SU-DHL-6 (cell line): ENCODE measurements around the gene CHMP5.

Source experiments
- H2AFZ ChIP-seq: fragments of 200-600 bp; sonication (generic); 2 replicates; pipeline ENCODE4 v1.6.1; 2014; ENCODE audit warnings: low read depth, mild to moderate bottlenecking, moderate library complexity, mixed read lengths, antibody characterized with exemption, low read length; ENCODE audit not compliant: severe bottlenecking
- H3F3A ChIP-seq: fragments of 200-600 bp; shearing (Covaris generic); 2 replicates; pipeline ENCODE4 v1.6.0; 2016; ENCODE audit warnings: antibody characterized with exemption, mild to moderate bottlenecking; ENCODE audit not compliant: insufficient read depth
- H3K27ac ChIP-seq: fragments of 200-600 bp; sonication (generic); 2 replicates; pipeline ENCODE4 v1.5.1; 2016; ENCODE audit warnings: low read depth, mild to moderate bottlenecking, low read length, moderate library complexity, mixed read lengths
- H3K27me3 ChIP-seq: fragments of 200-600 bp; sonication (generic), shearing (Covaris generic); 2 replicates; pipeline ENCODE4 v1.6.0; 2014; ENCODE audit warnings: mild to moderate bottlenecking, low read length
- H3K36me3 ChIP-seq: fragments of 200-600 bp; sonication (generic); 2 replicates; pipeline ENCODE4 v1.6.1; 2014; ENCODE audit warnings: mild to moderate bottlenecking, low read length, mixed read lengths
- H3K4me2 ChIP-seq: fragments of 300-600, 200-600 bp; shearing (Covaris generic), sonication (generic); 2 replicates; pipeline ENCODE4 v1.6.0; 2014; ENCODE audit warnings: low read length, low read depth, mild to moderate bottlenecking; ENCODE audit not compliant: poor library complexity, severe bottlenecking
- H3K4me3 ChIP-seq: fragments of 200-600 bp; sonication (generic); 2 replicates; pipeline ENCODE4 v1.5.1; 2014; ENCODE audit warnings: antibody characterized with exemption, low read length, mild to moderate bottlenecking, mixed read lengths; ENCODE audit not compliant: insufficient read depth, poor library complexity, severe bottlenecking
- H3K79me2 ChIP-seq: fragments of 200-600 bp; sonication (generic); 2 replicates; pipeline ENCODE4 v1.6.1; 2014; ENCODE audit warnings: mild to moderate bottlenecking, low read length, moderate library complexity; ENCODE audit not compliant: insufficient read depth
- H3K9ac ChIP-seq: fragments of 200-600 bp; sonication (generic); 2 replicates; pipeline ENCODE4 v1.7.0; 2014; ENCODE audit warnings: mild to moderate bottlenecking, low read length
- H3K9me2 ChIP-seq: fragments of 200-600 bp; sonication (generic); replicated peaks from 2 replicates; pipeline ENCODE4 v1.6.1; 2014; ENCODE audit warnings: low read length; ENCODE audit not compliant: insufficient read depth
- H3K9me3 ChIP-seq: fragments of 200-600 bp; sonication (generic); 2 replicates; pipeline ENCODE4 v1.6.1; 2014; ENCODE audit warnings: low read length, mixed read lengths; ENCODE audit not compliant: insufficient read depth
- H4K20me1 ChIP-seq: fragments of 200-600 bp; sonication (generic); 2 replicates; pipeline ENCODE4 v1.6.1; 2014; ENCODE audit warnings: low read depth, mild to moderate bottlenecking, antibody characterized with exemption, low read length, moderate library complexity, mixed read lengths
- EZH2phosphoT487 ChIP-seq: fragments of 200-600 bp; sonication (generic), shearing (Covaris generic); conservative IDR thresholded peaks from 2 replicates; pipeline ENCODE4 v1.6.1; 2018; ENCODE audit warnings: mild to moderate bottlenecking, antibody characterized with exemption, low read length, moderate library complexity, mixed read lengths
- TF ChIP-seq, protein P1 (sequence below): fragments of 200-600 bp; sonication (generic); IDR thresholded peaks from one replicate; pipeline ENCODE4 v1.5.1; 2017; ENCODE audit warnings: antibody characterized with exemption, mild to moderate bottlenecking, low read length, moderate library complexity; ENCODE audit not compliant: insufficient read depth, poor library complexity, severe bottlenecking

CHMP5 gene

DNA sequence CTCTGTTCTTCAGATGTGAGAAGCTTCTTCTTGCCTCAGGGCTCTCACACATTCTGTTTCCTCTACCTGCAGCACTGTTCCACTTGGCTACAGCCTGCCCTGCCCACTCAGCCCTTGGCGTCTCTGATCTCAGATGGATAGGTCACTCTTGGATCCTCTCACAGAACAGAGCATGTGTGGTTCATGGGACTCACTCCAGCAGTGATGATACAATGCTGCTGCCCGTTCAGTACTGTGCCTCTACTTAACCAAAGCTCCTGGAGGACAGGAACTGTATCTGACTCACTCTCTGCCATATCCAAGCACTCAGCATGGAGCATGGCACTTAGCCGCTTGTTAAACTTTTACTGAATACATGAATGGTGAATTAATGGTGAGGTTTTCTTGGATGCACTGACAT, 28.3 kb upstream of the CHMP5 start:
- Histone ChIP-seq H3K27me3 (no peaks in the 10 kb centered on the region), H3K9me3 (no peaks in the 10 kb centered on the region), H3K36me3 (no peaks in the 10 kb centered on the region), H3K27ac (no peak overlapping the region), H3K4me2 (no peak overlapping the region), H4K20me1 (no peaks in the 10 kb centered on the region), H3K4me3 (no peak overlapping the region), H3F3A (no peaks in the 10 kb centered on the region), H3K9ac (no peak overlapping the region), H2AFZ (no peak overlapping the region), H3K79me2 (no peaks in the 10 kb centered on the region), H3K9me2 (no peaks in the 10 kb centered on the region)
- TF ChIP-seq, protein P1, sequence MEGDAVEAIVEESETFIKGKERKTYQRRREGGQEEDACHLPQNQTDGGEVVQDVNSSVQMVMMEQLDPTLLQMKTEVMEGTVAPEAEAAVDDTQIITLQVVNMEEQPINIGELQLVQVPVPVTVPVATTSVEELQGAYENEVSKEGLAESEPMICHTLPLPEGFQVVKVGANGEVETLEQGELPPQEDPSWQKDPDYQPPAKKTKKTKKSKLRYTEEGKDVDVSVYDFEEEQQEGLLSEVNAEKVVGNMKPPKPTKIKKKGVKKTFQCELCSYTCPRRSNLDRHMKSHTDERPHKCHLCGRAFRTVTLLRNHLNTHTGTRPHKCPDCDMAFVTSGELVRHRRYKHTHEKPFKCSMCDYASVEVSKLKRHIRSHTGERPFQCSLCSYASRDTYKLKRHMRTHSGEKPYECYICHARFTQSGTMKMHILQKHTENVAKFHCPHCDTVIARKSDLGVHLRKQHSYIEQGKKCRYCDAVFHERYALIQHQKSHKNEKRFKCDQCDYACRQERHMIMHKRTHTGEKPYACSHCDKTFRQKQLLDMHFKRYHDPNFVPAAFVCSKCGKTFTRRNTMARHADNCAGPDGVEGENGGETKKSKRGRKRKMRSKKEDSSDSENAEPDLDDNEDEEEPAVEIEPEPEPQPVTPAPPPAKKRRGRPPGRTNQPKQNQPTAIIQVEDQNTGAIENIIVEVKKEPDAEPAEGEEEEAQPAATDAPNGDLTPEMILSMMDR = no peak
- TF ChIP-seq EZH2phosphoT487 = no peak

DNA sequence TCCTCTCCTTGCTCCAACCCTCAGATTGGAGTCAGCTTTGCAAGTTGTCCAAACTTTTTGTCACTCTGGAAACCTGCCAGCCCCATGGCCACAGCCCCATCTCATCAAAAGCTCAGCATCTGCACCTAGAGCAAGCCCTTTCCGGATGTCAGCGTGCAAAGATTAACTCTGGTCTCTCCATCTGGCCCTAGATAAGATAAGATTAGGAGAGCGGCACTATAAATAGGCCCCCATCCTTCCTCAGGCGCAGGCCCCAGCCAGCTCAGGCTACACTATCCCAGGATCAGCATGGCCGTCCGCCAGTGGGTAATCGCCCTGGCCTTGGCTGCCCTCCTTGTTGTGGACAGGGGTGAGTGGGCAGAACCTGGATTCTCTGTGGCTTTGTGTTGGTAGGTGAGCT, 24.9 kb upstream of the CHMP5 start, which contains the start of gene SPINK4:
TSS of gene SPINK4 (plus strand) at position 247 of the 400 bp plus-strand sequence. CDS start at position 289, 42 bp downstream.
- H4K20me1 ChIP-seq = no peaks in the 10 kb centered on the region
- no peak within 1 kb of the TSS for H3K9ac ChIP-seq
- no peak within 1 kb of the TSS for H3K4me3 ChIP-seq
- H3K36me3 ChIP-seq = no peaks in the 10 kb centered on the region
- no peak within 1 kb of the TSS for H3K4me2 ChIP-seq
- H2AFZ ChIP-seq = no peak within 1 kb of the TSS
- no peaks in the 10 kb centered on the region for H3F3A ChIP-seq
- no peak within 1 kb of the TSS for H3K27ac ChIP-seq
- no peaks in the 10 kb centered on the region for H3K9me2 ChIP-seq
- no peaks in the 10 kb centered on the region for H3K9me3 ChIP-seq
- no peaks in the 10 kb centered on the region for H3K79me2 ChIP-seq
- H3K27me3 ChIP-seq = no peaks in the 10 kb centered on the region
- TF ChIP-seq, protein P1 = no peak
- TF ChIP-seq EZH2phosphoT487 = no peak

DNA sequence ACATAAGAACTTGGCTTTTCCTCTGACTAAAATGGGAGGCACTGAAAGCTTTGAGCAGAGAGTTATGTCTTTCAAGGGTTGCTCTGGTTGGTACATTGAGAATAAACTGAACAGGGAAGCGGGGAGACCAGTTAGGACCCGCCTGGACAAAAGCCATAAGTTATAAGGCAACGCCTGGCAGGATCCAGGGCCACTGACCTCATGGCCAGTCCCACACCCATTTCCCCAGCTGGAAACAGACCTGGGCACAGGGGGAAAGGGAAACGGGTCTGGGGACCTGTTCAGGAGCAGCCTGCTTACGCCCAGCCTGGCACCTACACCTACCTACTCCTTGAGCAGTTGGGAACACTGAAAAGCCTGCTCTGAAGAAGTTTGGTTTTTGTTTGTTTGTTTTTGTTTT, 23.6 kb upstream of the CHMP5 start:
- no peak overlapping the region for H3K27ac ChIP-seq
- H3K9ac ChIP-seq = no peak overlapping the region
- no peaks in the 10 kb centered on the region for H3K9me3 ChIP-seq
- H3K4me3 ChIP-seq = no peak overlapping the region
- no peaks in the 10 kb centered on the region for H3K9me2 ChIP-seq
- no peaks in the 10 kb centered on the region for H3K36me3 ChIP-seq
- no peaks in the 10 kb centered on the region for H3F3A ChIP-seq
- TF ChIP-seq, protein P1 = no peak
- no peak for TF ChIP-seq EZH2phosphoT487
- H3K4me2 ChIP-seq = no peak overlapping the region
- no peaks in the 10 kb centered on the region for H4K20me1 ChIP-seq
- no peak overlapping the region for H2AFZ ChIP-seq
- H3K79me2 ChIP-seq = no peaks in the 10 kb centered on the region
- no peaks in the 10 kb centered on the region for H3K27me3 ChIP-seq
